ENCODE measurements around the gene RHPN2.
"Not testable (repeated sequence)": the region's sequence is repeated elsewhere in the genome, so short reads cannot be mapped to it uniquely, and the experiment has no call there.

RHPN2 gene

DNA sequence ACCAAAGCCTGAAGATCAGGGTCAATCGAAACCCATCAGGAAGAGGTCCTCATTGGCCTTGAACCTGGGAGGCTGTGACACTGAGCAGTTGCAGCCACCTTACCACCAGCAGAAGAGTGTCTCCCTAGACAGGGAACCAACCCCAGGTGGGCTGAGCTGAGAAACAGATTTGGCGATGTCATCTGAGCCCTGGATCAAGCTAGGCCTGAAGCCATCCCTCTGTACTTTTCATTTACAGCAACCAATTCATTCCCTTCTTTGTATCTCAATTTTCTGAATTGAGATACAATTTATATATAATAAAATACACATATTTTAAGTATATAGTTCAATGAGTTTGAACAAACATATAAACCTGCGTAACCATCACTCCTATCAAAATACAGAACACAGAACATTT, 14.6 kb downstream of the RHPN2 start:
- H3K4me3 ChIP-seq (ENCODE audit: low read length): no peak overlapping the region
- H3F3A ChIP-seq (ENCODE audit: control insufficient read depth, insufficient read depth): no peaks in the 10 kb centered on the region
- no peaks in the 10 kb centered on the region; the same call in 1 of the 2 replicates for H3K79me2 ChIP-seq (ENCODE audit: control insufficient read depth, low read length)
- no peaks in the 10 kb centered on the region for H3K9me2 ChIP-seq (replicated peaks; ENCODE audit: control insufficient read depth, low read length)
- H3K27me3 ChIP-seq (ENCODE audit: control insufficient read depth, low read length): no peaks in the 10 kb centered on the region
- no peak overlapping the region for H3K27ac ChIP-seq (ENCODE audit: low read depth, low read length)
- no peak overlapping the region for H3K4me2 ChIP-seq (ENCODE audit: low read length)
- TF ChIP-seq EZH2phosphoT487 (IDR thresholded peaks at IDR 0.05; ENCODE audit: borderline replicate concordance, low read length): no peak
- TF ChIP-seq, protein P1, sequence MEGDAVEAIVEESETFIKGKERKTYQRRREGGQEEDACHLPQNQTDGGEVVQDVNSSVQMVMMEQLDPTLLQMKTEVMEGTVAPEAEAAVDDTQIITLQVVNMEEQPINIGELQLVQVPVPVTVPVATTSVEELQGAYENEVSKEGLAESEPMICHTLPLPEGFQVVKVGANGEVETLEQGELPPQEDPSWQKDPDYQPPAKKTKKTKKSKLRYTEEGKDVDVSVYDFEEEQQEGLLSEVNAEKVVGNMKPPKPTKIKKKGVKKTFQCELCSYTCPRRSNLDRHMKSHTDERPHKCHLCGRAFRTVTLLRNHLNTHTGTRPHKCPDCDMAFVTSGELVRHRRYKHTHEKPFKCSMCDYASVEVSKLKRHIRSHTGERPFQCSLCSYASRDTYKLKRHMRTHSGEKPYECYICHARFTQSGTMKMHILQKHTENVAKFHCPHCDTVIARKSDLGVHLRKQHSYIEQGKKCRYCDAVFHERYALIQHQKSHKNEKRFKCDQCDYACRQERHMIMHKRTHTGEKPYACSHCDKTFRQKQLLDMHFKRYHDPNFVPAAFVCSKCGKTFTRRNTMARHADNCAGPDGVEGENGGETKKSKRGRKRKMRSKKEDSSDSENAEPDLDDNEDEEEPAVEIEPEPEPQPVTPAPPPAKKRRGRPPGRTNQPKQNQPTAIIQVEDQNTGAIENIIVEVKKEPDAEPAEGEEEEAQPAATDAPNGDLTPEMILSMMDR (IDR thresholded peaks at IDR 0.05; ENCODE audit: low read depth, low read length, poor library complexity, severe bottlenecking): no peak
- no peaks in the 10 kb centered on the region for H3K9me3 ChIP-seq (ENCODE audit: control insufficient read depth, insufficient read depth, low read length)
- no peaks in the 10 kb centered on the region for H3K36me3 ChIP-seq (ENCODE audit: control insufficient read depth, low read length)
- H4K20me1 ChIP-seq (ENCODE audit: control insufficient read depth, insufficient read depth, low read depth, low read length): no peaks in the 10 kb centered on the region
- no peaks in the 10 kb centered on the region for H3K4me1 ChIP-seq (ENCODE audit: control insufficient read depth, low read length)

DNA sequence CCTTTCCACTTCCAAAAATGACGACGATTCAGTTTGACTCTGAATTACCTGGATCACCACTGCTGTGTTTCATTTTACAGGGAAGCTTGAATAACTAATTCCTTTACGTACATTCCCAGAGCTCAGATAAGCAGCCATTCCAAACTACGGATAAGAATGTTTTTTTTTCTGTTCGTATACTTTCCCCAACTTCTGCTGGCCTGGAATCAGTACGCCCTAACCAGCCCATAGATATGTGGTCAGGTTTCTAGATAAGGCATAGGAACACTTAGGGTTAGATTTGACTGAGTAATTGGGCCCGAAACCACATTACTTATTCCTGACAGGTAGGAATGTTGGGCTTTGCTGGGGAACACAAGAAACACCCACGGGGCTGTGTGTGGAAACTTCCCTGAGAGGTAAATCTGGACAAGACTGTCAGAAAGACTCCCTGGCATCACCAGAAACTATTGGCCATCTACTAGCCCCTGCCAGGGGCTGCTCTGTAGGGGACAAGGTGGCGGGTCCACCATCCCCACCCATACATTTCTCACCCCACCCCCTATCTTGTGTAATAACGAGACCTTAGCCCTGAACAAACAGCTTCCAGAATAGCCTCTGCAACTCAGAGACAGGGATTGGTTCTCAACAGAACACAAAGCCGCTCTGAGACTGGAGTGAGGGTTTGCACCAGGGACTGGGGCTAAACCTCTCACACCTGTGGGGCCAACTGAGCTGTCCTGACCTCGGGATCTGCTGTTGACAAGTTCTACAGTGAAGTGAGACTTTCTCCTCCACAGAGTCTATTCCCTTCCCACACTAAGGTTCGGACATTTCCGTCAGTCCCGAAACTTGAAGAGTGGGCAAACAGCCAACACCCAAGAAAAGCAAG, 15.6 kb downstream of the RHPN2 start:
- no peaks in the 10 kb centered on the region for H3F3A ChIP-seq (ENCODE audit: control insufficient read depth, insufficient read depth)
- no peak overlapping the region for H3K27ac ChIP-seq (ENCODE audit: low read depth, low read length)
- H3K9me3 ChIP-seq (ENCODE audit: control insufficient read depth, insufficient read depth, low read length): no peaks in the 10 kb centered on the region
- no peaks in the 10 kb centered on the region for H4K20me1 ChIP-seq (ENCODE audit: control insufficient read depth, insufficient read depth, low read depth, low read length)
- no peak overlapping the region for H3K4me2 ChIP-seq (ENCODE audit: low read length)
- no peaks in the 10 kb centered on the region for H3K79me2 ChIP-seq (ENCODE audit: control insufficient read depth, low read length)
- no peaks in the 10 kb centered on the region for H3K36me3 ChIP-seq (ENCODE audit: control insufficient read depth, low read length)
- H3K4me1 ChIP-seq (ENCODE audit: control insufficient read depth, low read length): no peaks in the 10 kb centered on the region
- TF ChIP-seq, protein P1 (IDR thresholded peaks at IDR 0.05; ENCODE audit: low read depth, low read length, poor library complexity, severe bottlenecking): no peak
- no peak for TF ChIP-seq EZH2phosphoT487 (IDR thresholded peaks at IDR 0.05; ENCODE audit: borderline replicate concordance, low read length)
- no peaks in the 10 kb centered on the region for H3K9me2 ChIP-seq (replicated peaks; ENCODE audit: control insufficient read depth, low read length)
- H3K27me3 ChIP-seq (ENCODE audit: control insufficient read depth, low read length): no peaks in the 10 kb centered on the region
- no peak overlapping the region for H3K4me3 ChIP-seq (ENCODE audit: low read length)

DNA sequence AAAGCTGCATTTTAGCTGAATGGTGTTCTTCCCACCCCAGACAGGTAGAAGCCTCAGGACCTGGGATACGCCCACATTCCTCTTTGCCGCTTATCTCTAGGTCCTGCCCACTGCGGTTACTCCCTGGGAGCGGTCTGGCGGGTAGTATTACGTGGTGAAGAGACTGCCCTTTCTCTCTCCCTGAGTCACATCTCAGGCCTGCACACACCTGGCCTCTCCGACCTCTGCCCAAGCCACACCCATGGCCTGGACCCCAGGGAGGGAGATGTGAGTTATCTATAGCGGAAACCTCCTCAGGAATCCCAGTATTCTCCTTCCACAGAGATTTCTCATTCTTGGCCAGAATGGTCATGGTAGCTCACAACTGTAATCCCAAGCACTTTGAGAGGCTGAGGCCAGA, 17.3 kb downstream of the RHPN2 start:
- Histone ChIP-seq H4K20me1 (ENCODE audit: control insufficient read depth, insufficient read depth, low read depth, low read length) (no peaks in the 10 kb centered on the region), H3K9me2 (replicated peaks; ENCODE audit: control insufficient read depth, low read length) (no peaks in the 10 kb centered on the region), H3K4me3 (ENCODE audit: low read length) (no peak overlapping the region), H3F3A (ENCODE audit: control insufficient read depth, insufficient read depth) (no peaks in the 10 kb centered on the region), H3K27me3 (ENCODE audit: control insufficient read depth, low read length) (no peaks in the 10 kb centered on the region), H3K4me1 (ENCODE audit: control insufficient read depth, low read length) (no peaks in the 10 kb centered on the region), H3K36me3 (ENCODE audit: control insufficient read depth, low read length) (no peaks in the 10 kb centered on the region), H3K4me2 (ENCODE audit: low read length) (no peak overlapping the region), H3K9me3 (ENCODE audit: control insufficient read depth, insufficient read depth, low read length) (no peaks in the 10 kb centered on the region), H3K27ac (ENCODE audit: low read depth, low read length) (no peak overlapping the region), H3K79me2 (ENCODE audit: control insufficient read depth, low read length) (no peaks in the 10 kb centered on the region)
- no peak for TF ChIP-seq EZH2phosphoT487 (IDR thresholded peaks at IDR 0.05; ENCODE audit: borderline replicate concordance, low read length)
- TF ChIP-seq, protein P1 (IDR thresholded peaks at IDR 0.05; ENCODE audit: low read depth, low read length, poor library complexity, severe bottlenecking): no peak

DNA sequence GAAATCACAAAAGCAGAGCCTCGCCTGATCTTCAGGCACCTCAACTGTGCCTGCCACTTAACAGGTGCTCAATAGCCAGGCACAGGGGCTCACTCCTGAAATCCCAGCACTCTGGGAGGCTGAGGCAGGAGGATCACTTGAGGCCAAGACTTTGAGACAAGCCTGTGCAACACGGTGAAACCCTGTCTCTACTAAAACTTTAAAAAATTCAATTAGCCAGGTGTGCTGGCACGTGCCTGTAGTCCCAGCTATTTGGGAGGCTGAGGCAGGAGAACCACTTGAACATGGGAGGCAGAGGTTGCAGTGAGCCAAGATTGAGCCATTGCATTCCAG, 22.9 kb downstream of the RHPN2 start:
- H3K79me2 ChIP-seq (ENCODE audit: control insufficient read depth, low read length); H3K9me3 ChIP-seq (ENCODE audit: control insufficient read depth, insufficient read depth, low read length); H3K27ac ChIP-seq (ENCODE audit: low read depth, low read length); H3K4me3 ChIP-seq (ENCODE audit: low read length); H3K9me2 ChIP-seq (replicated peaks; ENCODE audit: control insufficient read depth, low read length); H4K20me1 ChIP-seq (ENCODE audit: control insufficient read depth, insufficient read depth, low read depth, low read length); H3K4me2 ChIP-seq (ENCODE audit: low read length); H3F3A ChIP-seq (ENCODE audit: control insufficient read depth, insufficient read depth); H3K27me3 ChIP-seq (ENCODE audit: control insufficient read depth, low read length); H3K4me1 ChIP-seq (ENCODE audit: control insufficient read depth, low read length); H3K36me3 ChIP-seq (ENCODE audit: control insufficient read depth, low read length): not testable (repeated sequence)
